GM18526 (cell line): Measurements from ENCODE around the gene UBASH3B.

Source experiments
- POLR2A ChIP-seq: IDR thresholded peaks from 3 replicates; pipeline ENCODE4 v1.6.1; 2011; ENCODE audit not compliant: insufficient read length; ENCODE audit errors: extremely low read depth

The UBASH3B gene

GRCh38 chr11:122663056-122663740, 7.7 kb downstream of the UBASH3B start:
- TF ChIP-seq POLR2A: no peak

DNA sequence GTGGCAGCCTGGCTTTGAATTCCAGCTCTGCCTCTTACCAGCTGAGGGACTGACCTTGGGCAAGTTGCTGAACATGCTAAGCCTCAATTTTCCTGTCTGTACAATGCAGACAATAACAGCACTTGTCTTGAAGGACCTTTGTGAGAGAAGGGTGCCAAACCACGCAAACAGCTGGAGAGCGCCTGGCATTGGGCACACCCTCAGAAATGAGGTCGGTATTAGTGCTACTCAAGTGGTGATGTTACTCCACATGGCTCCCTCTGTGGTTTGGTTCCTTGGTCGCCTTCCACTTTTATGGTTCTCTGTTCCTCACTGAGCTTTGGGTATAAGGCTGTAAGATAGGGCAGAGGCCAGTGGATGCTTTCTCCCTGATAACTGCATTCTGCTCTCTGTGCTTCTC, 8.2 kb downstream of the UBASH3B start:
- TF ChIP-seq POLR2A: no peak

- TF ChIP-seq POLR2A: no peak
Measured at GRCh38 chr11:122664188-122664587, 8.7 kb downstream of the UBASH3B start.

DNA sequence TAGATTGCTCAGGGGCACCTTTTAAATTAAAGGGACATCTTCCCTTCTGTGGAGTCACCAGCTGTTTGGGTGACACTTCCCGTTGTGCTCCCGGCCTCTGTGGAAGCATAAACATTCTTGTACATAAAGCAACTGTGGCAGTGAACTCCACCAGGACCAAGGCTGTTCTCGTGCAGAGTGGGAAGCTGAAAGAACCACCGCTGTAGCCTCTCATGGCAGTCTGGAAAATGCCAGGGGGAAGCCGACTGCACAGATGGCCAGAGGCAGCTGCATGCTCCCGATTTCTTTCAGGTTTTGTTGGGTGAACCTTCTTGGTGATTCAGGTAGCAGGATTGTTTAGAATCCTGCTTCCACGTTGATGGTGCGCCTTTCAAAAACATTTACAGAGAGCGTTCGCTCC, 10.3 kb downstream of the UBASH3B start:
- TF ChIP-seq POLR2A: no peak

- no peak for TF ChIP-seq POLR2A
Measured at GRCh38 chr11:122666743-122667142, 11.2 kb downstream of the UBASH3B start.

DNA sequence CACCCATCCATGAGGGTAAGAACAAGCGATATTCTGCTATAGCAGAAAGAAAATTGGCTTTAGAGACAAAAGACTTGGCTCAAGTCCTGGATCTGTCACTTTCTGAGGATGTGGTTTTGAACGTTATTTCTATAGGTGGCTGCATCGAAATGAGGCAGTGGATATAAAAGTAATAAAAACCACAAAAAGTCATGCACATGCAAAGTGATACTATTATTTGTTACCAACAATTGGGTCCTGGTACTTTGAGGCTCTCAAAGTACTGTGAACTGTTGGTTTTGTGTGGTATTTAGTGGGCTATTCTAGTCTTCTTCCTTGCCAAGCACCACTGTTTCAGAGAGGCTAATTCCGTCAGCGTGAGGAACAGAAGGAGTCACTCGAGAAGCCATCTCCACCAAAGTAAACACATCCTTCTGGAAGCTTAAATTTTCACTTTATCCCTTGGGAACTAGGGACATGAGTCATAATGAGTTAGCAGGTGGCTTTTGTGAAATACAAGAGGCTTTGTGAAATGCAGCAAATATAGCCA, 13.1 kb downstream of the UBASH3B start:
- no peak for TF ChIP-seq POLR2A

- no peak for TF ChIP-seq POLR2A
Measured at GRCh38 chr11:122670131-122670530, 14.6 kb downstream of the UBASH3B start.

DNA sequence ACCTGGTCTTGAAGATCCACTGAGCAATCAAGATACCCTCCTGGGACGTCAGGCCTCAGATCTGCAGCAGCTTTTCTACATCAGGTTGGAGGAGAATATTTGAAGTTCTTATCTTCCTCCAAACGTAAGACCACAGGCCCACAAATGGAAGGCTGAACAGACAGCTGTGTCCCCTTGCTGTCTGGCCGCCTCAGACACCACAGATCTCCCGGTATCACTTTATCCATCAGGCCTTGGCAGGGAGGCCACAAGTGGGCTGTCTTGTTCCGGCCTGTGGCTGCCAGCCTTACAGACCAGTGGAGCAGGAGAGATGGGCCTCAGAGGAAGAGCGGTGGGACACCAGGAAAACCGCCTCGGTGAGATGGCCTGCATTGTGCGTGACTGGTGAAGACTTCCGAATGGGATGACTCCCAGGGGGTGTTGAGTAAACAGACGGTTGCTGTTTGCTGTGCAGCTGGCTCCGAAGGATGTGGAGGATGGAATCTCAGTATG, 15.9 kb downstream of the UBASH3B start:
- no peak for TF ChIP-seq POLR2A

DNA sequence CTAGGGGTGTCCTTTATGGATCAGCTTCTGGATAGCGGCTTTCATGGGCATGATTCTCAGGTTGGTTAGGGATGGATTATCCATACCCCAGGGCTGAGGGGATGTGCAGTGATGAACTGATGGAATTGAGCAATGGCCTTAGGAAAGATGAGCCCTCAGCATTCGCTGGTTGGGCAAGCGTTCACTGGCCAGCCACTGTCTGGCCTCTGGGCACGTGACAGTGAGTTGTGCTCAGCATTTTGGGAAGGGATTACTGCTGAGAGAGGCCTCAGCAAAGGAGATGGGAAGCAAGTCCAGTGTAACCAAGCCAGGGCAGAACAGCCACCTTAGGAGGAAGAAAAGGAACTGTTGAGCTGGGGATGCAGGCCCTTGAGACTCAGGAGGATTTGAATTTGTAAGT, 17.4 kb downstream of the UBASH3B start:
- no peak for TF ChIP-seq POLR2A

- TF ChIP-seq POLR2A: no peak
Measured at GRCh38 chr11:122673701-122674100, 18.2 kb downstream of the UBASH3B start.

GRCh38 chr11:122676638-122677037, 21.1 kb downstream of the UBASH3B start:
- no peak for TF ChIP-seq POLR2A

GRCh38 chr11:122677256-122677655, 21.7 kb downstream of the UBASH3B start:
- no peak for TF ChIP-seq POLR2A

- TF ChIP-seq POLR2A: no peak
Measured at GRCh38 chr11:122678406-122678805, 22.9 kb downstream of the UBASH3B start.

- TF ChIP-seq POLR2A: no peak
Measured at GRCh38 chr11:122679466-122679865, 23.9 kb downstream of the UBASH3B start.

- TF ChIP-seq POLR2A: no peak
Measured at GRCh38 chr11:122681070-122681469, 25.5 kb downstream of the UBASH3B start.

DNA sequence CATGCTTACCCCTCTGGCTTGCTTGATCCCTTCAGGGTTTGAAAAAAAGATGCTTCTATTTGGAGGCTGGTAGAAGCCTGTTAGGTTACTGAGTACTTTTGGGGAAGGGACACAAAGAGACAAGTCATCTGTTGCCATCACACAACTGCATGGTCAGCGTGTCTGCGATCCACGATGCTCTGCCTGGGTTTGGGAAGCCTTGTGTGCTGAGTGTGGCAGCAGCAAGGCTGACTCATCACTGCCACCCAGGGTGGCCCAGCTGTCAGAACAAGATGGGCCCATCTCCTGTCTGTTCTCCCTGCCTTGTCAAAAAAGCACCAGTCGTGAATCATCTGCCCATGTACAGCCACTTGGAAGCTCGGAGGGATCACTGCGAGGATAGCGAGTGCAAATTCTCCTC, 26.2 kb downstream of the UBASH3B start:
- TF ChIP-seq POLR2A: no peak

- no peak for TF ChIP-seq POLR2A
Measured at GRCh38 chr11:122682464-122682863, 26.9 kb downstream of the UBASH3B start.

- TF ChIP-seq POLR2A: no peak
Measured at GRCh38 chr11:122685041-122685440, 29.5 kb downstream of the UBASH3B start.

DNA sequence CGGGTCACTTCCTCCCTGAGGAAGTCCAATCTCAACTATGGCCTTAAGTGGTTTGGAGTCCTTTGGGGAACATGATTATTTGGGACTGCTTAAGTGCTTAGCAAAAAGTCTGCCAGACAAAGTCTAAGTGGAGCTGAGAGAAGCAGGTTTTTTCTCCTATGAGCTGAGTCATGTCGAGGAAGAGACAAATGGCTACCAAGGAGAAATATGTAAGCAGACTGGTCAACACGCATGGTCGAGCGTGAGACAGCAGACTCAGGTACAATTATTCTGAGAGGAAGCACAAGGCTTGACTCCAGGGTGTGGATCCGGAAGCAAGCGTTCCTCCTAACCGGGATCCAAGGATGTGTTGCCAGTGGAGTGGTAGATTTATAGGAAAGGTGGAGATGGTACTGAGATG, 30.6 kb downstream of the UBASH3B start:
- TF ChIP-seq POLR2A: no peak
